GM06990 (cell line): Measurements from ENCODE around the gene PLEKHA6.

Experiments used
- DNase-seq: peaks from one replicate; pipeline ENCODE4 v3.0.0-alpha.2; 2011; ENCODE audit not compliant: insufficient read length; ENCODE audit errors: extremely low read depth
- H3K27me3 ChIP-seq: replicated peaks from 2 replicates; pipeline ENCODE4 v1.6.0; 2011; ENCODE audit warnings: low read length; ENCODE audit not compliant: control insufficient read depth, insufficient read depth
- H3K36me3 ChIP-seq: 2 replicates; pipeline ENCODE4 v1.5.1; 2011; ENCODE audit warnings: low read length; ENCODE audit not compliant: control insufficient read depth, insufficient read depth
- H3K4me3 ChIP-seq: replicated peaks from 2 replicates; pipeline ENCODE4 v1.5.1; 2011; ENCODE audit warnings: low read depth, mild to moderate bottlenecking, control low read depth, low read length
- TF ChIP-seq, protein P1 (sequence below): IDR thresholded peaks from 2 replicates; pipeline ENCODE4 v1.5.1; 2011; ENCODE audit warnings: low read length, control low read depth, mild to moderate bottlenecking, inconsistent platforms; ENCODE audit not compliant: insufficient read depth, poor library complexity, severe bottlenecking

PLEKHA6 gene

GRCh38 chr1:204361781-204362180 is 2.1 kb upstream of the PLEKHA6 start:
- H3K36me3 ChIP-seq: no peaks in the 10 kb centered on the region
- DNase-seq: no peak
- TF ChIP-seq, protein P1, sequence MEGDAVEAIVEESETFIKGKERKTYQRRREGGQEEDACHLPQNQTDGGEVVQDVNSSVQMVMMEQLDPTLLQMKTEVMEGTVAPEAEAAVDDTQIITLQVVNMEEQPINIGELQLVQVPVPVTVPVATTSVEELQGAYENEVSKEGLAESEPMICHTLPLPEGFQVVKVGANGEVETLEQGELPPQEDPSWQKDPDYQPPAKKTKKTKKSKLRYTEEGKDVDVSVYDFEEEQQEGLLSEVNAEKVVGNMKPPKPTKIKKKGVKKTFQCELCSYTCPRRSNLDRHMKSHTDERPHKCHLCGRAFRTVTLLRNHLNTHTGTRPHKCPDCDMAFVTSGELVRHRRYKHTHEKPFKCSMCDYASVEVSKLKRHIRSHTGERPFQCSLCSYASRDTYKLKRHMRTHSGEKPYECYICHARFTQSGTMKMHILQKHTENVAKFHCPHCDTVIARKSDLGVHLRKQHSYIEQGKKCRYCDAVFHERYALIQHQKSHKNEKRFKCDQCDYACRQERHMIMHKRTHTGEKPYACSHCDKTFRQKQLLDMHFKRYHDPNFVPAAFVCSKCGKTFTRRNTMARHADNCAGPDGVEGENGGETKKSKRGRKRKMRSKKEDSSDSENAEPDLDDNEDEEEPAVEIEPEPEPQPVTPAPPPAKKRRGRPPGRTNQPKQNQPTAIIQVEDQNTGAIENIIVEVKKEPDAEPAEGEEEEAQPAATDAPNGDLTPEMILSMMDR: no peak
- H3K4me3 ChIP-seq: no peak overlapping the region
- H3K27me3 ChIP-seq: peaks cover 1% of the 10 kb centered on the region; the same call in 1 of the 2 replicates

GRCh38 chr1:204361341-204361771 is 1.6 kb upstream of the PLEKHA6 start:
- Histone ChIP-seq H3K27me3 (peaks cover 1% of the 10 kb centered on the region; the same call in 1 of the 2 replicates), H3K4me3 (no peak overlapping the region), H3K36me3 (no peaks in the 10 kb centered on the region)
- TF ChIP-seq, protein P1: no peak
- DNase-seq: no peak

DNA sequence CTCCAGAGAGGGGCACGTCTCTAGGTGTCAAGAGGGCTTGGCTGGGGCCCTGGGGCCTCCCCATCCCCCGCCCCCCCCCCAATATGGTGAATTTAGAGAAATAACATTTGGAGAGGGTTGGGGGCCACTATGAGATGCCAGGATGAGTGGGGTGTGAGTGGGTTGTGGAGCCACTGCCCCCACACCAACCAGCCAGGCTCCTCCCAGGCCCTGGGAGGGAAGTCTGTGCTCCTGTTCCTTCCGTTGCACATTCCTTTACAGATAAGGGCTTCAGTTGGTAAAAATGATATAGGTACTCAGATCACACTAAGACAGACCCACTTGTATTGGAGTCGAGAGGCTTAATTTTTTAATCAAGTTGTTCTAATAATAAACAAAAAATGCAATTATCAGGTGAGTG is 585 bp upstream of the PLEKHA6 start:
- H3K4me3 ChIP-seq: no peak overlapping the region
- peaks cover 1% of the 10 kb centered on the region; the same call in 1 of the 2 replicates for H3K27me3 ChIP-seq

GRCh38 chr1:204359131-204359473 is 627 bp downstream of the PLEKHA6 start:
- TF ChIP-seq, protein P1: no peak
- H3K4me3 ChIP-seq: no peak overlapping the region
- DNase-seq: no peak
- H3K27me3 ChIP-seq: peaks cover 1% of the 10 kb centered on the region; the same call in 1 of the 2 replicates
- no peaks in the 10 kb centered on the region for H3K36me3 ChIP-seq

More for the DNA sequence above, 585 bp upstream of the PLEKHA6 start:
- TF ChIP-seq, protein P1: no peak
- no peaks in the 10 kb centered on the region for H3K36me3 ChIP-seq
- DNase-seq: no peak

DNA sequence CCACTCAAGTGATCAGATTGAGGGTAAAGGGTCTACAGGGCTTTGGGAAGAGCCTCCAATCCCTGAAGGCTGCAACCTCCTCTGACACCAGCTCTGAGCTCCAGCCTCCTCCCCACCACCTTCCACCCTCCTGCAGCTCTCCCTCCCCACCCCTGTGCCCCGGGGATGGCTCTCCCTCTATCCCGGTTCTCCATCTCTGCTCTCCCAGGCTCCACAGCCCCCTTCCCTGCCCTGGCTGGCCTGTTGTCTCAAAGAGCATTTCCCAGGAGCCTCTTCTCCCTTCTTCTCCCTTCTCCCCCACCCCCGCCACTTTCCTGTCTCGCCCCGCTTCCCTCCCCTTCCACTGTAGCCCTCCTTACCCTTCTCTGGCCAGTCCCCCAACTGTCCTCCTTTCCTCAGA is 1.1 kb downstream of the PLEKHA6 start:
- Histone ChIP-seq H3K27me3 (peaks cover 1% of the 10 kb centered on the region; the same call in 1 of the 2 replicates), H3K4me3 (no peak overlapping the region), H3K36me3 (no peaks in the 10 kb centered on the region)
- TF ChIP-seq, protein P1: no peak
- no peak for DNase-seq
